GM10266 (cell line): ENCODE measurements around the gene ZCCHC14.
"Not testable (repeated sequence)": the region's sequence is repeated elsewhere in the genome, so short reads cannot be mapped to it uniquely, and the experiment has no call there.

Experiments used
- DNase-seq: peaks from one replicate; pipeline ENCODE4 v3.0.0; 2012; ENCODE audit errors: extremely low spot score
- TF ChIP-seq, protein P1 (sequence below): IDR thresholded peaks from 2 replicates; pipeline ENCODE4 v1.5.1; 2012; ENCODE audit warnings: mild to moderate bottlenecking, low read depth; ENCODE audit not compliant: control insufficient read depth, insufficient read depth; ENCODE audit errors: missing control alignments

The ZCCHC14 gene

GRCh38 chr16:87506423-87507350 is 13.9 kb upstream of the ZCCHC14 start:
- no peak for DNase-seq
- TF ChIP-seq, protein P1, sequence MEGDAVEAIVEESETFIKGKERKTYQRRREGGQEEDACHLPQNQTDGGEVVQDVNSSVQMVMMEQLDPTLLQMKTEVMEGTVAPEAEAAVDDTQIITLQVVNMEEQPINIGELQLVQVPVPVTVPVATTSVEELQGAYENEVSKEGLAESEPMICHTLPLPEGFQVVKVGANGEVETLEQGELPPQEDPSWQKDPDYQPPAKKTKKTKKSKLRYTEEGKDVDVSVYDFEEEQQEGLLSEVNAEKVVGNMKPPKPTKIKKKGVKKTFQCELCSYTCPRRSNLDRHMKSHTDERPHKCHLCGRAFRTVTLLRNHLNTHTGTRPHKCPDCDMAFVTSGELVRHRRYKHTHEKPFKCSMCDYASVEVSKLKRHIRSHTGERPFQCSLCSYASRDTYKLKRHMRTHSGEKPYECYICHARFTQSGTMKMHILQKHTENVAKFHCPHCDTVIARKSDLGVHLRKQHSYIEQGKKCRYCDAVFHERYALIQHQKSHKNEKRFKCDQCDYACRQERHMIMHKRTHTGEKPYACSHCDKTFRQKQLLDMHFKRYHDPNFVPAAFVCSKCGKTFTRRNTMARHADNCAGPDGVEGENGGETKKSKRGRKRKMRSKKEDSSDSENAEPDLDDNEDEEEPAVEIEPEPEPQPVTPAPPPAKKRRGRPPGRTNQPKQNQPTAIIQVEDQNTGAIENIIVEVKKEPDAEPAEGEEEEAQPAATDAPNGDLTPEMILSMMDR = no peak

GRCh38 chr16:87505834-87506233 is 13.0 kb upstream of the ZCCHC14 start:
- TF ChIP-seq, protein P1 = no peak
- no peak for DNase-seq

- DNase-seq = not testable (repeated sequence)
Observed at GRCh38 chr16:87503232-87503937, 10.6 kb upstream of the ZCCHC14 start.

GRCh38 chr16:87502308-87502969 is 9.6 kb upstream of the ZCCHC14 start:
- TF ChIP-seq, protein P1 = no peak
- no peak for DNase-seq

- DNase-seq = no peak
- TF ChIP-seq, protein P1 = no peak
Observed at GRCh38 chr16:87501117-87501516, 8.3 kb upstream of the ZCCHC14 start.

GRCh38 chr16:87499189-87499486 is 6.3 kb upstream of the ZCCHC14 start:
- DNase-seq = no peak
- TF ChIP-seq, protein P1 = no peak

GRCh38 chr16:87498324-87499188 is 5.7 kb upstream of the ZCCHC14 start:
- DNase-seq = no peak
- TF ChIP-seq, protein P1 = no peak

DNA sequence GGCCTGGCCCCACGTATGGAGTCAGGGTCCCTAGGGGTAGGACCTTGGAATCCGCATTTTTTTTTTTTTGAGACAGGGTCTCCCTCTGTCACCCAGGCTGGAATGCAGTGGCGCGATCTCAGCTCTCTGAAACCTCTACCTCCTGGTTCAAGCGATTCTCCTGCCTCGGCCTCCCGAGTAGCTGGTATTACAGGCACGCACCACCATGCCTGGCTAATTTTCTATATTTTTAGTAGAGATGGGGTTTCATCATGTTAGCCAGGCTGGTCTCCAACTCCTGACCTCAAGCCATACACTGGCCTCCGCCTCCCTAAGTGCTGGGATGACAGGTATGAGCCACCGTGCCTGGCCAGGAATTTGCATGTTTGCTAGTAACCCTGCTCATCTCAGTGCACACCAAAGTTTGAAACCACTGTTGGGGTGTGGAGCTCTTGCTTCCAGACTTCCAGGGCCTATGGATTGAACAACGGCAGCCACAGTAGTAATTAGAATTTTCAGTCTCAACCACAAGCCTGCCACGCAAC is 5.0 kb upstream of the ZCCHC14 start:
- DNase-seq = not testable (repeated sequence)

DNA sequence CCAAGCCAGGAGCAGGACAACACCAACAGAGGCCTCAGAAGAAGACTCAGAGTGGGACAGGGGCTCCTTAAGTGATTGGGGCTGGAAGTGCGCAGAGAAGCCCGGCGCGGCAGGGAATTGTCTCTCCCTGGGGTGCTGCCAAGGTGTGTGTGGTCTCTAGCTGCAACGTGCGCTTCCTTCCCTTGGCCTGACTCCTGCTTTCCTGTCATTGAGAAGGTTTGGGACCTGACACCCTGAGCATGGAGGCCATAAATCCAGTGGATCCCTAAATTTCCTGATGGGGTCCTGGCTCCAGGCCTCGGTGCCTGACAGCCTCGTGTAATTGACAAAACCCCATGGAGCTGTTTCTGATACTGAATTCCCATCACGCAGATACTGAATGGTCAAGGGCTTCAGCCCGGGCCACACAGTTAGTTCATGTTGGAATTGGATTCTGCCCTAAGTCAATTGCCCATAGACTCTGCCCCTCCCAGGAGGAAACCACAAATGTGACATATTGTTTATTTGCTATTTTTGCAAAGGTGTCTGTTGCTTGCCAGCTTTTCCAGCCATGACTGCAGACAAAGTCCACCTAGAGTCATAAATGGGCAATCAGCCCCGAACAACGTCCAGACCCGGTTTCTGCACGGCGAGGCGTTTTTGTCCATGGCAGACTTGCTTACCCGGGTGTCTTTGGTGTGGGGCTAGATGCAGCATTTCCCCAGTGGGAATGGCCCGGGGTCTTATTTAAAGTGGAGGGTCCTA is 4.4 kb upstream of the ZCCHC14 start:
- DNase-seq = not testable (repeated sequence)
